HuH-7 (cell line): ENCODE data around the gene EMC6.
A peak's percentile ranks its signal among the peaks of the same experiment; 100 is the strongest.

Experiments
- DNase-seq: peaks from one replicate; pipeline ENCODE4 v3.0.0; 2011; ENCODE audit warnings: low spot score

The EMC6 gene

GRCh38 chr17:3656353-3656752 is 12.3 kb upstream of the EMC6 start:
- DNase-seq = no peak

GRCh38 chr17:3656755-3657587 is 11.6 kb upstream of the EMC6 start:
- no peak for DNase-seq

- no peak for DNase-seq
These were observed 11.1 kb upstream of the EMC6 start for GRCh38 chr17:3657588-3657869.

- DNase-seq = no peak
These were observed 10.5 kb upstream of the EMC6 start for GRCh38 chr17:3657874-3658783.

- DNase-seq = no peak
These were observed 9.7 kb upstream of the EMC6 start for GRCh38 chr17:3658784-3659449.

- DNase-seq = peak; percentile 25
These were observed 9.0 kb upstream of the EMC6 start for GRCh38 chr17:3659541-3660111.

- DNase-seq = no peak
These were observed 8.2 kb upstream of the EMC6 start for GRCh38 chr17:3660311-3660891.

- no peak for DNase-seq
These were observed 5.3 kb upstream of the EMC6 start for GRCh38 chr17:3663102-3664011.

- no peak for DNase-seq
These were observed 2.8 kb upstream of the EMC6 start for GRCh38 chr17:3665834-3666233.

GRCh38 chr17:3666516-3666915 is 2.1 kb upstream of the EMC6 start:
- no peak for DNase-seq

GRCh38 chr17:3667366-3668278 is 990 bp upstream of the EMC6 start:
- DNase-seq = peak; percentile 86

GRCh38 chr17:3669085-3669347 is 404 bp downstream of the EMC6 start:
- no peak for DNase-seq

GRCh38 chr17:3669548-3669947 is 936 bp downstream of the EMC6 start:
- no peak for DNase-seq

GRCh38 chr17:3672571-3672970 is 4.0 kb downstream of the EMC6 start:
- no peak for DNase-seq

- no peak for DNase-seq
These were observed 7.3 kb downstream of the EMC6 start for GRCh38 chr17:3675886-3676285.

- DNase-seq = no peak
These were observed 9.6 kb downstream of the EMC6 start for GRCh38 chr17:3678095-3678820.

GRCh38 chr17:3678821-3679530 is 10.4 kb downstream of the EMC6 start:
- no peak for DNase-seq

- DNase-seq = no peak
These were observed 11.0 kb downstream of the EMC6 start for GRCh38 chr17:3679531-3680126.
